Stimulated activated CD4-positive, alpha-beta T cell treated with anti-CD3 and anti-CD28 coated beads, Interleukin-2, amount 100 ng/mL, for 48 hours (primary cell): Measurements from ENCODE around the gene ACTN4.

Experiments
- DNase-seq, 2 donors: peaks; one replicate each; pipeline ENCODE4 v3.0.0-alpha.2; 2020

Gene ACTN4

DNA sequence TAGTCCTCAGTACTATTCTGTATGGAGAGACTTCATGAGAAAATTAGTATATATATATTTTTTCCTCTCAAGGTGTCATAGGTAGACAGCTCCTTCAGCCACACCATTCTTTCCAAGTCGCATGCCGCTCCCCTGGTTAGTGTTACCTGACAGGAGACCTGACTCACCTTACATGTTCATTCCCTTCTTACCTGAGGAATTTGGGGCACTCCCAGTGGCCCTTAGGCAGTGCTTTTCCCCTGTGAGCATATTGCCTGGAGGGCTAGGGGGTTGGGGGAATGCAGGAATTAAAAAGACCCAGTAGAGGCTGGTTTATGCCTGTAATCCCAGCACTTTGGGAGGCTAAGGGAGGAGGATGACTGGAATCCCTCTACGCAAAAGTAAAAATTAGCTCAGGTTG is 9.0 kb upstream of the ACTN4 start:
- DNase-seq, result no peak

- DNase-seq, result no peak
Measured at GRCh38 chr19:38639679-38640078, 7.8 kb upstream of the ACTN4 start.

DNA sequence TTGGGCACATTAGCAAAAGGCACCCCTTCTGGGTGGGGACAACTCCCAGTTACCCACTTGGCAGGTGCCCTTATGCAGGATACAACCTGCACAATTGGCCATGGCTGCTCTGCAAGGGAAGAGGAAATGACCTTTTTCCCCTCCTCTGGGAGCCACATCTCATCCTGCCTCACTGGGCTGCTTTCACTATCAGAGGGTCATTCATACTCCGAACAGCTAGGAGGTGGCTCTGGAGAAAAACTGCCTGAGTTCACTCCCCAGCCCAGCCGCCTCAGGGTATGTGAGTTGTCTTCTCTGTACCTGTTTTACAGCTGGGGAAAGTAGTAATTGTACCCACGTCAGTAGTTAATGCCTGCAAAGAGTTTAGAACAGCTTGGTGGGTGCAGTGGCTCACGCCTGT is 7.1 kb upstream of the ACTN4 start:
- DNase-seq, result no peak

- no peak for DNase-seq
Measured at GRCh38 chr19:38642176-38642575, 5.3 kb upstream of the ACTN4 start.

- DNase-seq, result no peak
Measured at GRCh38 chr19:38644719-38645118, 2.7 kb upstream of the ACTN4 start.

DNA sequence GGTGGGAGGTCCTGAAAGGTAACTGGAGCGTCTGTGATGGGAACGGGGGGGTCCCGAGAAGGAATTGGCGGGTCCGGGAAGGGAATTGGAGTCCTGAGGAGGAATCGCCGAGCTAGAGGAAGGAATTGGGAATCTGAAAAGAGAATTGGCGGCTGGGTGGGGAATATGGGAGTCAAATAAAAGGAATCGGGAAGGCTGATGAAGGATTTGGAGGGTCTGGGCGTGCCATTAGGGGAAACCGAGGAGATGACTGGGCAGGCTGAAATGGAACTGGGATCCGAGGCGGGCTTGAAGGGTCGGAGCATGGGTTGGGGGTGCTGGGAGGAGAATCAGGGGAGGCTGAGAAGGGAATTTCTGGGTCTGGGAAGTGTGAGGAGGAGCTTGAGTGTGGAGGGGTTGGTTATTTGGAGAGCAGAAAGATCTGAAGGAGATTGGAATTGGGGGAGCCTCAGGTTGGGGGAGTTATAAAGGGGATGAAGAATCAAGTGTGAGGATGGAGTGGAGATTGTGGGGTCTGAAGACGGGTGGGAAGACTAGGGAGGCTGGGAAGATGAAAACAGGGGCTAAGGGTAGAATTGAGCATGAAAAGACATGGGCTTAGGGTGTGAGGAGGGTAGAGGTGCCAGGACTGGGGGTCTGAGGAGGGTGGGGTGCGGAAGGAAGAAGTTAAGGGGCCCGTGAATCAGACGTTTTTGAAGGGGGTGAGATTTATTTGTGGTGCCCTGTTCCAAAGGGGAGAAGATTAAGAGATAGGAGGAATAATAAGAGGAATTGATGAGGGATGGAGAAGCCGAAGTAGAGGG is 718 bp downstream of the ACTN4 start:
- no peak for DNase-seq

DNA sequence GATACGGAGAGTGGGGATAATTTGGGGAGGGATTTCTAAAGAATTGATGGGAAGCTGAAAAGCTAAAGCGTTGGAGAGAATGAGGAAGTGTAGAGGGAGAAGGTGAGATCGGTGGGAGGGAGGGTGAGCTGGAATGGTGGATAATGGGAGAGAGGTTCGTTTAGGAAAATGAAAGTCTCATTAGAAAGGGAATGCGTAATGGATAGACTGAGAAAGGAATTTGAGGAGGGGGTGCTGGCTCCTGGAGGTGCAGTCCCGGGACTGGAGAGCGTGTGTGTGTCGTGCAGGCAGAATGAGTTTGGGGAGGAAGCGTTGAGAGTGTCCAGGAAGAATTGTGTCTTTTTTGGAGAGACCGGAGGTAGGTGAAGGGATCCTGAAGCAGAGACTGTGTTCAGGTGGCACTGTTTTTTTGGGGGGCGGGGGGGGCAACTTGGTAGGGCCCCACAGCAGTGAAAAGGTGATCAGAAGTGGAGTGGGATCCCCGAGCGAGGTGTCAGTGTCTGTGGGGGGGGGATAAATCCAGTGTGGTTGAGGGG is 1.4 kb downstream of the ACTN4 start:
- DNase-seq, result no peak

- no peak for DNase-seq
Measured at GRCh38 chr19:38649305-38650171, 2.1 kb downstream of the ACTN4 start.

- no peak for DNase-seq
Measured at GRCh38 chr19:38650172-38650775, 2.8 kb downstream of the ACTN4 start.

- DNase-seq, result no peak
Measured at GRCh38 chr19:38650911-38651584, 3.6 kb downstream of the ACTN4 start.

GRCh38 chr19:38653028-38653571 is 5.7 kb downstream of the ACTN4 start:
- no peak for DNase-seq

- DNase-seq, result no peak
Measured at GRCh38 chr19:38654628-38655055, 7.2 kb downstream of the ACTN4 start.

DNA sequence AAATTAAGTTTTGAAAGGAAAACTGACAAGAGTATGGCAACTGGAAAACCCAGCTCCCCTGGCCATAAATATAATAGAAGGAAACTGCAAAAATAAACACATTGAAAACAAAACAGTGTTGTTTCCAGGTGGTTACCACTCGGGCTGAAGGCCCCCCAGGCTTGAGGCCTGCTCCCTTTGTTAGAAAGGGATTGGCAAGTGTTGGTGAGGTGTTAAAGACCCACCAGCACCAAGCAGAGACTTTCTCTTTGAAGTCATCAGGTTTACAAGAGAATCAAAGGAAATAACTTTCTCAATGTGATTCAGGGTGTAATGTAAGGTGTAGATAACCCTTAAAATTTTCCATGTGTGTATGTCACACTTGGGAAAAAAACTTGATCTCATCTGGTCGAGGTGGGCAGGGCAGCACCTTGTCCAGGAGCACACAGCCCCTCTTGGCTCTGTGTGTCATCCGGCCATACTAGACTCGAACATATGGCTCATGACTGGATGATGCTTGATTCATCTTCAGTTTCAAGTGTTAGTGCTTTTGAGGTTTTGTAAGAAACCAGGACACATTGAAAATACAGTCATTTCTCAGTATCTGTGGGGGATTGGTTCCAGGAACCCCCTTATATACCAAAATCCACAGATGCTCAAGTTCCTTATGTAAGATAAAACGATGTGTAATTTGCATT is 7.8 kb downstream of the ACTN4 start:
- peak in 1 of 2 donors; percentile 36 for DNase-seq

- DNase-seq, result no peak
Measured at GRCh38 chr19:38656171-38656981, 8.9 kb downstream of the ACTN4 start.

DNA sequence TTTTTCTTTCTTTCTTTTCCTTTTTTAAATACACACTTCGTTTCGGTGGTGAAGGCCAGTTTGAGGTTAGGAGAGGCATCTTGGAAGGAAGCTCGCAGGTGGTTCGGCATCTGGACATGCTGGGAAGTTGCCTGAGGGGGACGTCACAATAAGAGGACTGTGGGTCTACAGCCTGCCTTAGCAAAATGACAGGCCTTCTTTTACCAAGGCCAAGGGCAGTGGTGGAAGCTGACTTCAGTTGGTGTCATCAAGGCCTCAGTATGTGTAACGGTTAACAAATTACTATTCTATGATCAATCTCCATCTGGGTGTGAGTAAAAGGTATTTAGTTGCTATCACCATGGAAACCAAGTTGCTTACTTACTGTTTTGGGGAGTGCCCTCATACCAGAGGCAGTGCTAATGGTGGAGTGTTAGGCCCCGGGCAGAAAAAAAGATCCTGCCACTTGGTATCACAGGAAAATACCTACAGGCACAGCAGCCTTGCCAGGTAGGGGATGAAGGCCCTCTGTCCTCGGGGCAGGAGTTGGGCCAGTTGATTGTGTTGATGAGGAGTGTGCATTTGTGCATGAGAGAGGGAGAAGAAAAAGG is 10.3 kb downstream of the ACTN4 start:
- DNase-seq, result no peak

GRCh38 chr19:38658462-38659306 is 11.2 kb downstream of the ACTN4 start:
- no peak for DNase-seq

DNA sequence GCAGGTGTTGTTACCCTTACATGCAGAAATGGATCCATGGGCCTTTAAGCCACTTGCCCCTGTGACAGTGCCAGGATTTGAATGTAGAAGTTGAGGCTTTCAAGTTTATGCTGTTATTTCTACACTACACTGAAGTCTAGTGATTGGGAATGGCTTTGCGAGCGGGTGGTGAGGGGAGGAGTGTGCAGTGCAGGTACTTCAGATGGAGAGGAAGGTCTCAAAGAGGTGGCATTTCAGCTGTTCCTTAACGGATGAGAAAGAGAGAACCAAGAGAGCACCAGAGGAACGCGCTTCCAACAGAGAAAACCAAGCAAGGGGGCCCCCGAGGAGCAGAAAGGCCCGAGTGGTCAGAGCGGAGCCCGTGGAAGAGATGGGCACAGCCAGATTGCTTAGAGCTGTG is 13.3 kb downstream of the ACTN4 start:
- DNase-seq, result no peak

- DNase-seq, result no peak
Measured at GRCh38 chr19:38661136-38661535, 13.7 kb downstream of the ACTN4 start.

GRCh38 chr19:38661996-38662395 is 14.5 kb downstream of the ACTN4 start:
- DNase-seq, result no peak
